ENCODE results near the gene RPS21.

Gene RPS21

GRCh38 chr20:62360854-62361798, 25.8 kb upstream of the RPS21 start:
- DNase-seq (ENCODE audit: extremely low spot score), result no peak
- TF ChIP-seq CTCF (IDR thresholded peaks at IDR 0.05; ENCODE audit: control extremely low read depth, extremely low read depth, low read depth, missing control alignments), result no peak
- ChIA-PET CTCF (interaction anchor here (1.2 kb wide), 1 partner anchor 22 kb away, joined by 3 read pairs; no protein-coding TSS in a partner anchor), POLR2A (no interaction called here)

- DNase-seq (ENCODE audit: extremely low spot score), result no peak
- TF ChIP-seq CTCF (IDR thresholded peaks at IDR 0.05; ENCODE audit: control extremely low read depth, extremely low read depth, low read depth, missing control alignments), result no peak
- ChIA-PET CTCF (interaction anchor here (1.2 kb wide), 1 partner anchor 21 kb away, joined by 3 read pairs; no protein-coding TSS in a partner anchor), POLR2A (no interaction called here)
These were observed 24.9 kb upstream of the RPS21 start for GRCh38 chr20:62361799-62362589.

GRCh38 chr20:62362590-62362940, 24.3 kb upstream of the RPS21 start:
- DNase-seq (ENCODE audit: extremely low spot score), result no peak
- CTCF ChIA-PET, result interaction anchor here (3.1 kb wide), 1 partner anchor 20 kb away, joined by 22 read pairs; no protein-coding TSS in a partner anchor
- TF ChIP-seq CTCF (IDR thresholded peaks at IDR 0.05; ENCODE audit: control extremely low read depth, extremely low read depth, low read depth, missing control alignments), result no peak
- POLR2A ChIA-PET, result no interaction called here

GRCh38 chr20:62362991-62363919, 23.6 kb upstream of the RPS21 start:
- peak; percentile 24 for TF ChIP-seq CTCF (IDR thresholded peaks at IDR 0.05; ENCODE audit: control extremely low read depth, extremely low read depth, low read depth, missing control alignments)

GRCh38 chr20:62363920-62364851, 22.7 kb upstream of the RPS21 start:
- ChIA-PET POLR2A (interaction anchor here (1.2 kb wide), 1 partner anchor 24 kb away, joined by 3 read pairs; no protein-coding TSS in a partner anchor), CTCF (interaction anchor here (0.8 to 3.1 kb wide), 5 partner anchors 18 to 62 kb away, joined by 3 to 22 read pairs (median 3); partner anchors contain the start of gene ADRM1)
- TF ChIP-seq CTCF (IDR thresholded peaks at IDR 0.05; ENCODE audit: control extremely low read depth, extremely low read depth, low read depth, missing control alignments), result no peak
- DNase-seq (ENCODE audit: extremely low spot score), result no peak

More at GRCh38 chr20:62362991-62363919, 23.6 kb upstream of the RPS21 start:
- ChIA-PET CTCF (interaction anchor here (0.8 to 3.1 kb wide), 4 partner anchors 19 to 61 kb away, joined by 3 to 22 read pairs (median 4); partner anchors contain the start of gene ADRM1), POLR2A (no interaction called here)
- no peak for DNase-seq (ENCODE audit: extremely low spot score)
